K562 (cell line): ENCODE results near the gene SLC5A5. TPM values are rescaled to one million over a fixed set of nuclear protein-coding genes. Genes with fewer than 3 reads are reported as not detected.

Experiments
- BMI1 ChIP-seq: fragments of 150-350 bp; IDR thresholded peaks from 2 replicates; pipeline ENCODE4 v1.6.1; 2014; ENCODE audit warnings: low read length
- CREB1 ChIP-seq, 2 experiments: sonication (generic) in 1 of 2; formaldehyde crosslinking in 1 of 2; IDR thresholded peaks; 2 replicates each; pipeline versions ENCODE4 v1.6.1 to v1.8.0; 2012 to 2022; ENCODE audit warnings: inconsistent platforms in 1 of 2, mild to moderate bottlenecking in 1 of 2, missing genetic modification reagents in 1 of 2, moderate library complexity in 1 of 2
- E2F3 ChIP-seq: fragments of 250-450 bp; sonication (Bioruptor Pico); IDR thresholded peaks from 2 replicates; pipeline ENCODE4 v1.4.0; 2020; ENCODE audit warnings: mild to moderate bottlenecking
- FOXP1 ChIP-seq: sonication (generic); formaldehyde crosslinking; IDR thresholded peaks from 2 replicates; pipeline ENCODE4 v1.8.0; 2022; ENCODE audit warnings: mild to moderate bottlenecking, missing genetic modification reagents
- JUNB ChIP-seq: fragments of 450-650 bp; formaldehyde crosslinking; conservative IDR thresholded peaks from 2 replicates; pipeline ENCODE4 v1.4.0; 2020; ENCODE audit warnings: mild to moderate bottlenecking
- LCOR ChIP-seq: sonication (generic); formaldehyde crosslinking; IDR thresholded peaks from 2 replicates; pipeline ENCODE4 v1.8.0; 2022; ENCODE audit warnings: mild to moderate bottlenecking, missing genetic modification reagents
- MEF2D ChIP-seq: conservative IDR thresholded peaks from 2 replicates; pipeline ENCODE4 v1.6.1; 2016; ENCODE audit warnings: low read depth, missing genetic modification characterization, missing compliant biosample characterization
- NONO ChIP-seq, 2 experiments: fragments of 200-400 bp in 1 of 2; fragments of 450-650 bp in 1 of 2; formaldehyde crosslinking in 1 of 2; IDR thresholded peaks; 2 replicates each; pipeline ENCODE4 v1.6.1; 2017; ENCODE audit warnings: low read depth in 2 of 2, mild to moderate bottlenecking in 2 of 2, moderate library complexity in 2 of 2, low read length in 1 of 2
- PHF21A ChIP-seq: fragments of 450-650 bp; IDR thresholded peaks from 2 replicates; pipeline ENCODE4 v1.6.1; 2017; ENCODE audit warnings: low read depth, borderline replicate concordance
- POLR3G ChIP-seq: IDR thresholded peaks from 2 replicates; pipeline ENCODE4 v1.6.1; 2011; ENCODE audit not compliant: insufficient read length, insufficient replicate concordance; ENCODE audit errors: extremely low read depth
- RBM17 ChIP-seq: fragments of 200-400 bp; formaldehyde crosslinking; IDR thresholded peaks from 2 replicates; pipeline ENCODE4 v1.6.1; 2017; ENCODE audit warnings: low read depth, mild to moderate bottlenecking, low read length, borderline replicate concordance
- RBM22 ChIP-seq: fragments of 200-400 bp; formaldehyde crosslinking; IDR thresholded peaks from 2 replicates; pipeline ENCODE4 v1.6.1; 2018; ENCODE audit warnings: low read length, low read depth; ENCODE audit not compliant: poor library complexity, severe bottlenecking
- SETDB1 ChIP-seq: IDR thresholded peaks from one replicate; pipeline ENCODE4 v1.6.1; 2012; ENCODE audit warnings: low read length, control low read depth, inconsistent platforms
- SIX5 ChIP-seq, 2 experiments: IDR thresholded peaks; 2 replicates each; pipeline ENCODE4 v1.6.1; 2011; ENCODE audit warnings: low read length in 2 of 2, borderline replicate concordance in 1 of 2, low read depth in 1 of 2, mild to moderate bottlenecking in 1 of 2, moderate library complexity in 1 of 2; ENCODE audit not compliant: insufficient read depth in 1 of 2
- SLC30A9 ChIP-seq: fragments of 250-450 bp; sonication (Bioruptor Pico); IDR thresholded peaks from 2 replicates; pipeline ENCODE4 v1.8.0; 2022; ENCODE audit warnings: mild to moderate bottlenecking, moderate library complexity
- SMAD2 ChIP-seq: fragments of 150-350 bp; IDR thresholded peaks from 2 replicates; pipeline ENCODE4 v1.6.1; 2014; ENCODE audit warnings: low read depth, mild to moderate bottlenecking, low read length
- SPI1 ChIP-seq: IDR thresholded peaks from 2 replicates; pipeline ENCODE4 v1.6.1; 2011; ENCODE audit warnings: low read depth, low read length, control low read depth, borderline replicate concordance
- TSC22D4 ChIP-seq: fragments of 450-650 bp; IDR thresholded peaks from 2 replicates; pipeline ENCODE4 v1.6.1; 2016; ENCODE audit warnings: missing genetic modification characterization, missing biosample characterization, control low read depth
- ZBTB7A ChIP-seq: IDR thresholded peaks from 2 replicates; pipeline ENCODE4 v1.6.1; 2011; ENCODE audit warnings: low read depth, mild to moderate bottlenecking, low read length, moderate library complexity, borderline replicate concordance; ENCODE audit not compliant: control insufficient read depth
- ZBTB8A ChIP-seq: fragments of 450-650 bp; IDR thresholded peaks from 2 replicates; pipeline ENCODE4 v1.6.1; 2018; ENCODE audit warnings: mild to moderate bottlenecking, moderate library complexity; ENCODE audit not compliant: partially characterized antibody
- ZFP1 ChIP-seq: fragments of 450-650 bp; formaldehyde crosslinking; IDR thresholded peaks from 2 replicates; pipeline ENCODE4 v1.4.0; 2020; ENCODE audit warnings: mild to moderate bottlenecking, mixed read lengths
- ZFP30 ChIP-seq: fragments of 250-450 bp; sonication (Bioruptor Pico); IDR thresholded peaks from 2 replicates; pipeline ENCODE4 v1.8.0; 2022; ENCODE audit warnings: moderate library complexity, mild to moderate bottlenecking, inconsistent platforms, borderline replicate concordance
- ZNF75A ChIP-seq: fragments of 450-650 bp; formaldehyde crosslinking; IDR thresholded peaks from 2 replicates; pipeline ENCODE4 v1.4.0; 2020; ENCODE audit warnings: mild to moderate bottlenecking
- polyA plus RNA-seq, 8 experiments: library from polyadenylated mRNA; depleted of rRNA in 4 of 8; stranded (reverse) in 5 of 8; unstranded in 3 of 8; fragments of >200 nt; fragmentation: Nextera tagmentation in 2 of 8; fragmentation: Illumina TruSeq in 1 of 8; extraction: Ambion mirVana in 2 of 8; extraction: Trizol in 1 of 8; gene quantifications; 2 replicates each; pipeline versions ENCODE4 v1.2.1 to v1.2.3, GENCODE V29; 2011 to 2014; ENCODE audit warnings: inconsistent platforms in 1 of 8, missing spikeins in 1 of 8
- total RNA-seq, 7 experiments: library from RNA; depleted of rRNA in 6 of 7; stranded (reverse); fragments of >200 nt in 6 of 7; fragmentation: Illumina TruSeq in 2 of 7; extraction: Trizol in 2 of 7; gene quantifications; 2 replicates each; pipeline versions ENCODE4 v1.2.1 to v1.2.3, GENCODE V29; 2011 to 2021; ENCODE audit warnings: low replicate concordance in 1 of 7
- TF ChIP-seq, protein P1 (sequence below): fragments of 450-650 bp; formaldehyde crosslinking; IDR thresholded peaks from 2 replicates; pipeline ENCODE4 v1.4.0; 2020; ENCODE audit warnings: mild to moderate bottlenecking, moderate library complexity
- TF ChIP-seq, protein P2 (sequence below): fragments of 250-450 bp; sonication (Bioruptor Pico); IDR thresholded peaks from 2 replicates; pipeline ENCODE4 v1.5.0; 2021
- TF ChIP-seq, protein P3 (sequence below), 2 experiments: fragments of 450-650 bp; IDR thresholded peaks; 2 replicates each; pipeline ENCODE4 v1.6.1; 2016

The SLC5A5 gene
- total and polyA plus RNA-seq, 9 of the 15 experiments (the other 6 are each of a cell fraction or from before 2014, with no cell fraction given): 0.10 to 0.73 (median 0.23) TPM

GRCh38 chr19:17859533-17860330, 12.0 kb upstream of the SLC5A5 start, which contains the start of gene RPL18A (continued):
- TF ChIP-seq SLC30A9 (CRISPR knock-in tag) (no peak), ZNF75A (CRISPR knock-in tag) (no peak), FOXP1 (peak; percentile 52; the same call in 1 of the 2 replicates), JUNB (CRISPR knock-in tag) (no peak), LCOR (CRISPR knock-in tag) (peak; percentile 80), SMAD2 (no peak), SPI1 (peak; percentile 71; the same call in 1 of the 2 replicates), TSC22D4 (tag) (no peak), NONO (IDR thresholded peaks at IDR 0.05; ENCODE audit: low read depth in 2 of 2, low read length in 1 of 2) (peak; percentile 52 to 82; a peak in 1 of 4 replicates), SETDB1 (peak; percentile 80), ZBTB7A (no peak), POLR3G (no peak), E2F3 (peak; percentile 85; the same call in 1 of the 2 replicates), ZBTB8A (no peak), SIX5 (IDR thresholded peaks at IDR 0.05; ENCODE audit: borderline replicate concordance in 1 of 2, insufficient read depth in 1 of 2, low read depth in 1 of 2, low read length in 2 of 2) (peak; percentile 86 to 88), BMI1 (no peak), RBM22 (peak; percentile 85), ZFP1 (CRISPR knock-in tag) (no peak), PHF21A (no peak), ZFP30 (CRISPR knock-in tag) (no peak), RBM17 (no peak), CREB1 (IDR thresholded peaks at IDR 0.05) (peak; percentile 84), CREB1 (CRISPR knock-in tag; IDR thresholded peaks at IDR 0.05) (peak; percentile 91), MEF2D (tag) (no peak)
- TF ChIP-seq, protein P1, sequence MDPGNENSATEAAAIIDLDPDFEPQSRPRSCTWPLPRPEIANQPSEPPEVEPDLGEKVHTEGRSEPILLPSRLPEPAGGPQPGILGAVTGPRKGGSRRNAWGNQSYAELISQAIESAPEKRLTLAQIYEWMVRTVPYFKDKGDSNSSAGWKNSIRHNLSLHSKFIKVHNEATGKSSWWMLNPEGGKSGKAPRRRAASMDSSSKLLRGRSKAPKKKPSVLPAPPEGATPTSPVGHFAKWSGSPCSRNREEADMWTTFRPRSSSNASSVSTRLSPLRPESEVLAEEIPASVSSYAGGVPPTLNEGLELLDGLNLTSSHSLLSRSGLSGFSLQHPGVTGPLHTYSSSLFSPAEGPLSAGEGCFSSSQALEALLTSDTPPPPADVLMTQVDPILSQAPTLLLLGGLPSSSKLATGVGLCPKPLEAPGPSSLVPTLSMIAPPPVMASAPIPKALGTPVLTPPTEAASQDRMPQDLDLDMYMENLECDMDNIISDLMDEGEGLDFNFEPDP: no peak
- TF ChIP-seq, protein P2, sequence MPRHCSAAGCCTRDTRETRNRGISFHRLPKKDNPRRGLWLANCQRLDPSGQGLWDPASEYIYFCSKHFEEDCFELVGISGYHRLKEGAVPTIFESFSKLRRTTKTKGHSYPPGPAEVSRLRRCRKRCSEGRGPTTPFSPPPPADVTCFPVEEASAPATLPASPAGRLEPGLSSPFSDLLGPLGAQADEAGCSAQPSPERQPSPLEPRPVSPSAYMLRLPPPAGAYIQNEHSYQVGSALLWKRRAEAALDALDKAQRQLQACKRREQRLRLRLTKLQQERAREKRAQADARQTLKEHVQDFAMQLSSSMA (CRISPR knock-in tag): no peak
- TF ChIP-seq, protein P3, sequence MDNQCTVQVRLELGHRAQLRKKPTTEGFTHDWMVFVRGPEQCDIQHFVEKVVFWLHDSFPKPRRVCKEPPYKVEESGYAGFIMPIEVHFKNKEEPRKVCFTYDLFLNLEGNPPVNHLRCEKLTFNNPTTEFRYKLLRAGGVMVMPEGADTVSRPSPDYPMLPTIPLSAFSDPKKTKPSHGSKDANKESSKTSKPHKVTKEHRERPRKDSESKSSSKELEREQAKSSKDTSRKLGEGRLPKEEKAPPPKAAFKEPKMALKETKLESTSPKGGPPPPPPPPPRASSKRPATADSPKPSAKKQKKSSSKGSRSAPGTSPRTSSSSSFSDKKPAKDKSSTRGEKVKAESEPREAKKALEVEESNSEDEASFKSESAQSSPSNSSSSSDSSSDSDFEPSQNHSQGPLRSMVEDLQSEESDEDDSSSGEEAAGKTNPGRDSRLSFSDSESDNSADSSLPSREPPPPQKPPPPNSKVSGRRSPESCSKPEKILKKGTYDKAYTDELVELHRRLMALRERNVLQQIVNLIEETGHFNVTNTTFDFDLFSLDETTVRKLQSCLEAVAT (IDR thresholded peaks at IDR 0.05): peak in 1 of 2 experiments; percentile 53; a peak in 3 of 4 replicates
